IMR-90 (cell line): ENCODE data around the gene INMT. TPM values are rescaled to one million over a fixed set of nuclear protein-coding genes. Genes with fewer than 3 reads are reported as not detected.

Experiments used
- ATAC-seq: fragments of 200-7000 bp; cut with Tn5 transposase; 2 replicates; pipeline ENCODE4 v1.9.1; 2020; ENCODE audit warnings: low read depth, mild to moderate bottlenecking, moderate library complexity
- BruUV-seq: library from RNA; stranded (reverse); fragments of 400-500 nt; replicated peaks from 2 replicates; lab custom pipeline; 2021; lab: Mats Ljungman, UMichigan
- CTCF ChIA-PET: fragments of 300-600 bp; formaldehyde crosslinking; extraction: SDS; loops from one replicate; lab custom pipeline; 2021; ENCODE audit warnings: antibody characterized with exemption; lab: Yijun Ruan, JAX
- POLR2A ChIA-PET: fragments of 300-600 bp; sonication (Branson Sonifier 250); formaldehyde crosslinking; loops from one replicate; lab custom pipeline; 2022; ENCODE audit warnings: antibody characterized with exemption; ENCODE audit not compliant: unreplicated experiment; lab: Charles Lee
- DNase-seq: peaks from one replicate; pipeline ENCODE4 v3.0.0; 2013
- H2AFZ ChIP-seq: replicated peaks from 2 replicates; pipeline ENCODE3; 2013; ENCODE audit warnings: low read length, mild to moderate bottlenecking; ENCODE audit not compliant: poor library complexity
- H2AK5ac ChIP-seq: 2 replicates; pipeline ENCODE4 v1.6.1; 2013; ENCODE audit warnings: low read depth, low read length, inconsistent platforms
- H2AK9ac ChIP-seq: replicated peaks from 2 replicates; pipeline ENCODE3; 2013; ENCODE audit warnings: mild to moderate bottlenecking, low read depth, low read length, moderate library complexity; ENCODE audit not compliant: poor library complexity
- H2BK120ac ChIP-seq: 2 replicates; pipeline ENCODE4 v1.6.1; 2013; ENCODE audit warnings: low read depth, low read length, inconsistent platforms
- H2BK15ac ChIP-seq: 3 replicates; pipeline ENCODE4 v1.6.1; 2013; ENCODE audit warnings: low read depth, low read length, inconsistent platforms
- H2BK20ac ChIP-seq: 2 replicates; pipeline ENCODE4 v1.6.1; 2013; ENCODE audit warnings: low read depth, mild to moderate bottlenecking, inconsistent platforms, low read length, moderate library complexity
- H2BK5ac ChIP-seq: 2 replicates; pipeline ENCODE4 v1.6.1; 2013; ENCODE audit warnings: mild to moderate bottlenecking, low read depth, low read length, inconsistent platforms; ENCODE audit not compliant: poor library complexity, severe bottlenecking
- H3K14ac ChIP-seq: replicated peaks from 2 replicates; pipeline ENCODE4 v1.6.1; 2013; ENCODE audit warnings: low read depth, low read length, inconsistent platforms
- H3K18ac ChIP-seq: 2 replicates; pipeline ENCODE4 v1.6.1; 2013; ENCODE audit warnings: low read depth, low read length, control low read depth
- H3K23ac ChIP-seq: 2 replicates; pipeline ENCODE4 v1.6.1; 2013; ENCODE audit warnings: low read depth, low read length, inconsistent platforms
- H3K27ac ChIP-seq: 2 replicates; pipeline ENCODE4 v1.5.1; 2013; ENCODE audit warnings: mild to moderate bottlenecking, control low read depth, low read length; ENCODE audit not compliant: insufficient read depth
- H3K27me3 ChIP-seq: 2 replicates; pipeline ENCODE4 v1.6.1; 2013; ENCODE audit warnings: low read length; ENCODE audit not compliant: control insufficient read depth, insufficient read depth
- H3K36me3 ChIP-seq: 2 replicates; pipeline ENCODE4 v1.6.1; 2013; ENCODE audit warnings: low read length, mixed read lengths; ENCODE audit not compliant: control insufficient read depth, insufficient read depth
- H3K4ac ChIP-seq: 2 replicates; pipeline ENCODE4 v1.6.1; 2013; ENCODE audit warnings: low read depth, low read length, inconsistent platforms
- H3K4me1 ChIP-seq: 2 replicates; pipeline ENCODE4 v1.6.1; 2013; ENCODE audit warnings: low read length, mixed read lengths; ENCODE audit not compliant: control insufficient read depth, insufficient read depth
- H3K4me2 ChIP-seq: 2 replicates; pipeline ENCODE4 v1.6.1; 2013; ENCODE audit warnings: low read depth, mild to moderate bottlenecking, control low read depth, low read length, moderate library complexity
- H3K4me3 ChIP-seq: 2 replicates; pipeline ENCODE4 v1.5.1; 2013; ENCODE audit warnings: low read depth, mild to moderate bottlenecking, control low read depth, low read length, moderate library complexity; ENCODE audit not compliant: insufficient read depth
- H3K56ac ChIP-seq: 2 replicates; pipeline ENCODE4 v1.6.1; 2013; ENCODE audit warnings: low read length, inconsistent platforms; ENCODE audit not compliant: insufficient read depth; ENCODE audit errors: extremely low read depth
- H3K79me1 ChIP-seq, 2 experiments: 2 replicates each; pipeline ENCODE4 v1.6.1; 2013; ENCODE audit warnings: low read length in 2 of 2, inconsistent platforms in 1 of 2, low read depth in 1 of 2
- H3K9ac ChIP-seq: 2 replicates; pipeline ENCODE4 v1.6.1; 2013; ENCODE audit warnings: low read depth, low read length, control low read depth
- H3K9me1 ChIP-seq: 2 replicates; pipeline ENCODE4 v1.6.1; 2013; ENCODE audit warnings: low read length, inconsistent platforms; ENCODE audit not compliant: insufficient read depth
- H3K9me3 ChIP-seq: 2 replicates; pipeline ENCODE4 v1.6.1; 2013; ENCODE audit warnings: low read length; ENCODE audit not compliant: control insufficient read depth, insufficient read depth
- H4K20me1 ChIP-seq: 2 replicates; pipeline ENCODE4 v1.6.1; 2013; ENCODE audit warnings: low read length, inconsistent platforms; ENCODE audit not compliant: insufficient read depth
- H4K5ac ChIP-seq: 2 replicates; pipeline ENCODE4 v1.6.1; 2013; ENCODE audit warnings: mild to moderate bottlenecking, low read depth, low read length, control low read depth
- H4K8ac ChIP-seq, 2 experiments: 2 replicates each; pipeline ENCODE4 v1.6.1; 2013; ENCODE audit warnings: low read depth in 2 of 2, low read length in 2 of 2, control low read depth in 1 of 2, inconsistent platforms in 1 of 2
- H4K91ac ChIP-seq: 2 replicates; pipeline ENCODE4 v1.6.1; 2013; ENCODE audit warnings: low read depth, low read length, inconsistent platforms; ENCODE audit not compliant: insufficient read depth
- CHD1 ChIP-seq: IDR thresholded peaks from 2 replicates; pipeline ENCODE4 v1.6.1; 2012; ENCODE audit warnings: low read depth, low read length, improper control_type of control experiment
- CTCF ChIP-seq: conservative IDR thresholded peaks from 2 replicates; pipeline ENCODE4 v1.5.1; 2012; ENCODE audit warnings: mild to moderate bottlenecking, low read depth, low read length, improper control_type of control experiment
- ELK1 ChIP-seq: fragments of 150-350 bp; IDR thresholded peaks from 2 replicates; pipeline ENCODE4 v1.6.1; 2016; ENCODE audit warnings: low read depth, mild to moderate bottlenecking, low read length, moderate library complexity, borderline replicate concordance
- MXI1 ChIP-seq: IDR thresholded peaks from 2 replicates; pipeline ENCODE4 v1.6.1; 2012; ENCODE audit warnings: low read depth, mild to moderate bottlenecking, low read length, moderate library complexity, borderline replicate concordance
- POLR2A ChIP-seq: IDR thresholded peaks from 2 replicates; pipeline ENCODE4 v1.6.1; 2012; ENCODE audit warnings: mild to moderate bottlenecking, low read depth, low read length
- RAD21 ChIP-seq: IDR thresholded peaks from 2 replicates; pipeline ENCODE4 v1.6.1; 2012; ENCODE audit warnings: low read length, improper control_type of control experiment
- RCOR1 ChIP-seq: IDR thresholded peaks from 2 replicates; pipeline ENCODE4 v1.6.1; 2012; ENCODE audit warnings: mild to moderate bottlenecking, low read length, improper control_type of control experiment; ENCODE audit not compliant: insufficient replicate concordance
- USF2 ChIP-seq: fragments of 150-350 bp; IDR thresholded peaks from 2 replicates; pipeline ENCODE4 v1.6.1; 2017; ENCODE audit warnings: mild to moderate bottlenecking, antibody characterized with exemption, low read length, low read depth
- WGBS, 2 experiments: methylation state at CpG; one replicate each; pipeline versions ENCODE4 v1.1.5 to v1.1.7; 2013; ENCODE audit warnings: missing lambda C conversion rate in 2 of 2; ENCODE audit not compliant: insufficient read length in 1 of 2; ENCODE audit errors: extremely low coverage in 2 of 2; 5-methylcytosine and 5-hydroxymethylcytosine counted together
- dilution Hi-C: fragments of 300-500 bp; cut with HindIII; formaldehyde crosslinking; loops from one replicate; pipeline ENCODE4 v1.14.3; 2018; ENCODE audit warnings: low sequenced_read_pairs; ENCODE audit not compliant: unreplicated experiment
- in situ Hi-C: fragments of 300-500 bp; cut with MboI; formaldehyde crosslinking; loops from 3 replicates; pipeline ENCODE4 v1.14.3; 2019; ENCODE audit warnings: low sequenced_read_pairs, inconsistent platforms, mixed read lengths
- intact Hi-C: fragments of 100-400 bp; cut with micrococcal nuclease; formaldehyde crosslinking; loops from 2 replicates; pipeline ENCODE4 v1.10.0; 2022
- polyA plus RNA-seq, 3 experiments: library from polyadenylated mRNA; depleted of rRNA; stranded (reverse); fragments of >200 nt; gene quantifications; 2 replicates each; pipeline ENCODE4 v1.2.3, GENCODE V29; 2012; ENCODE audit warnings: low replicate concordance in 1 of 3
- total RNA-seq: library from RNA; depleted of rRNA; stranded (reverse); fragments of >200 nt; gene quantifications from 2 replicates; pipeline ENCODE4 v1.2.3, GENCODE V29; 2012

The INMT gene
- total and polyA plus RNA-seq, 2 of the 4 experiments (the other 2 are of a cell fraction): 0.39 to 2.2 TPM

- intact Hi-C loops: no loop called here
- Histone ChIP-seq H4K5ac (no peak overlapping the region), H2BK15ac (no peak overlapping the region), H3K79me1 (no peaks in the 10 kb centered on the region), H3K18ac (no peak overlapping the region), H3K4ac (no peak overlapping the region), H2AK9ac (no peak overlapping the region), H3K4me3 (no peak overlapping the region), H2BK120ac (no peak overlapping the region), H4K8ac (no peak overlapping the region), H3K9me3 (no peaks in the 10 kb centered on the region), H3K56ac (no peak overlapping the region), H4K20me1 (no peaks in the 10 kb centered on the region), H2BK20ac (no peak overlapping the region), H3K4me1 (no peaks in the 10 kb centered on the region), H3K36me3 (no peaks in the 10 kb centered on the region), H2AFZ (no peak overlapping the region), H3K9me1 (no peaks in the 10 kb centered on the region), H3K27me3 (peaks cover 45% of the 10 kb centered on the region), H3K14ac (no peak overlapping the region), H3K23ac (no peak overlapping the region), H3K9ac (no peak overlapping the region), H3K27ac (no peak overlapping the region), H4K91ac (no peak overlapping the region), H2AK5ac (no peak overlapping the region), H2BK5ac (no peak overlapping the region), H3K4me2 (no peak overlapping the region)
- DNase-seq (no peak), ATAC-seq (no peak)
- no peak for TF ChIP-seq RAD21
- no peak for TF ChIP-seq POLR2A
- no peak for TF ChIP-seq USF2
- no peak for TF ChIP-seq CTCF
- TF ChIP-seq RCOR1: no peak
- no peak for TF ChIP-seq ELK1
- no peak for TF ChIP-seq MXI1
- no peak for TF ChIP-seq CHD1
- ChIA-PET POLR2A (no interaction called here), CTCF (no interaction called here)
- in situ Hi-C loops: no loop called here
- WGBS, 2 experiments: 60% methylated on average over 1 of the region's 6 CpGs; no CpG with 5 or more reads in 1 of the 2 experiments
- dilution Hi-C loops: no loop called here
- no TSS peak for BruUV-seq
Observed at GRCh38 chr7:30706316-30706715, 45.6 kb upstream of the INMT start.
